Keratinocyte (primary cell): Measurements from ENCODE around the gene S1PR3.

Source experiments
- CTCF ChIP-seq, 3 experiments: IDR thresholded peaks in 1 of 3; conservative IDR thresholded peaks in 1 of 3; optimal IDR thresholded peaks in 1 of 3; 2 replicates in 2 of 3; 3 replicates in 1 of 3; pipeline versions ENCODE3 to v1.5.1; 2011; ENCODE audit warnings: low read length in 3 of 3, mild to moderate bottlenecking in 3 of 3, moderate library complexity in 2 of 3, control low read depth in 1 of 3, inconsistent platforms in 1 of 3; ENCODE audit not compliant: insufficient read depth in 2 of 3; ENCODE audit errors: extremely low read depth in 1 of 3
- EZH2 ChIP-seq: IDR thresholded peaks from one replicate; pipeline ENCODE4 v1.6.1; 2012; ENCODE audit warnings: inconsistent platforms, mild to moderate bottlenecking, low read length, moderate library complexity

- no peak for TF ChIP-seq CTCF (optimal IDR thresholded peaks at IDR 0.05 in 1 of 3, IDR thresholded peaks at IDR 0.05 in 1 of 3, conservative IDR thresholded peaks at IDR 0.05 in 1 of 3; ENCODE audit: extremely low read depth in 1 of 3, insufficient read depth in 2 of 3, low read length in 3 of 3)
- TF ChIP-seq EZH2 = no peak
These were observed 45.1 kb downstream of the S1PR3 start for GRCh38 chr9:89036383-89036782.
